Kidney (tissue), 14 donors: Measurements from ENCODE around the gene RNF175. TPM values are rescaled to one million over a fixed set of nuclear protein-coding genes. Genes with fewer than 3 reads are reported as not detected.

Experiments used
- DNase-seq, 5 donors: peaks; one replicate each; pipeline ENCODE4 v3.0.0-alpha.2; 2013 to 2020
- FAIRE-seq: peaks from 2 replicates; lab custom pipeline; 2012; peaks lifted over from hg19 to GRCh38; lab: Jason Lieb, UNC
- H3K27ac ChIP-seq, 2 donors: one replicate each; pipeline ENCODE4 v1.7.0; 2013; ENCODE audit warnings: low read depth in 2 of 2, low read length in 2 of 2, inconsistent platforms in 1 of 2
- H3K27me3 ChIP-seq: one replicate; pipeline ENCODE4 v1.7.1; 2013; ENCODE audit warnings: low read length, inconsistent platforms; ENCODE audit not compliant: control insufficient read depth, insufficient read depth
- H3K36me3 ChIP-seq, 3 donors: one replicate each; pipeline versions ENCODE4 v1.7.0 to v1.7.1; 2013; ENCODE audit warnings: low read length in 3 of 3, control low read depth in 1 of 3, inconsistent platforms in 1 of 3; ENCODE audit not compliant: insufficient read depth in 3 of 3, control insufficient read depth in 2 of 3
- H3K4me1 ChIP-seq, 3 donors: one replicate each; pipeline versions ENCODE4 v1.7.0 to v1.7.1; 2013; ENCODE audit warnings: low read length in 3 of 3, inconsistent platforms in 1 of 3, low read depth in 1 of 3; ENCODE audit not compliant: control insufficient read depth in 2 of 3, insufficient read depth in 2 of 3
- H3K4me3 ChIP-seq, 3 donors: one replicate each; pipeline versions ENCODE4 v1.7.0 to v1.8.1; 2013; ENCODE audit warnings: low read length in 3 of 3, control low read depth in 1 of 3, inconsistent platforms in 1 of 3
- H3K9ac ChIP-seq, 3 donors: one replicate each; pipeline versions ENCODE4 v1.7.0 to v1.7.1; 2013; ENCODE audit warnings: low read length in 3 of 3, control low read depth in 1 of 3, inconsistent platforms in 1 of 3
- H3K9me3 ChIP-seq, 3 donors: one replicate each; pipeline versions ENCODE4 v1.7.0 to v1.7.1; 2013; ENCODE audit warnings: low read length in 3 of 3, control low read depth in 1 of 3, inconsistent platforms in 1 of 3; ENCODE audit not compliant: control insufficient read depth in 2 of 3, insufficient read depth in 1 of 3
- intact Hi-C: fragments of 100-400 bp; cut with DNase I; formaldehyde crosslinking; loops from one replicate; pipeline ENCODE4 v1.11.1; 2022
- polyA plus RNA-seq: library from polyadenylated mRNA; stranded (reverse); fragments of 350-450 nt; fragmentation: Illumina TruSeq; extraction: RNeasy Lipid Tissue Mini Kit (QIAGEN cat#74804); gene quantifications from one replicate; pipeline ENCODE4 v1.2.3, GENCODE V29; 2014; ENCODE audit warnings: low read depth, low replicate concordance; ENCODE audit not compliant: insufficient read depth
- total RNA-seq: library from RNA; stranded (reverse); fragmentation: NEBNext Ultra II Directional; extraction: Animal tissue kit (Norgen Biotek cat#: 25700); gene quantifications from one replicate; pipeline ENCODE4 v1.2.1, GENCODE V29; 2021
- TF ChIP-seq, protein P1 (sequence below): IDR thresholded peaks from 3 replicates; pipeline ENCODE4 v1.5.1; 2012; ENCODE audit warnings: mild to moderate bottlenecking, moderate library complexity, borderline replicate concordance; ENCODE audit not compliant: insufficient read depth; ENCODE audit errors: extremely low read depth
- donor health status: control.
- donor health status: control.
- donor health status: control.
- donor health status: control.
- donor health status: control.
- donor health status: DM: yes; HTN: yes; CAD: no.
- donor health status: Normal renal cell carcinoma (clear cell type).

The RNF175 gene
- total and polyA plus RNA-seq, 2 donors from 2014 or later: 0.25 TPM; not detected in 1

DNA sequence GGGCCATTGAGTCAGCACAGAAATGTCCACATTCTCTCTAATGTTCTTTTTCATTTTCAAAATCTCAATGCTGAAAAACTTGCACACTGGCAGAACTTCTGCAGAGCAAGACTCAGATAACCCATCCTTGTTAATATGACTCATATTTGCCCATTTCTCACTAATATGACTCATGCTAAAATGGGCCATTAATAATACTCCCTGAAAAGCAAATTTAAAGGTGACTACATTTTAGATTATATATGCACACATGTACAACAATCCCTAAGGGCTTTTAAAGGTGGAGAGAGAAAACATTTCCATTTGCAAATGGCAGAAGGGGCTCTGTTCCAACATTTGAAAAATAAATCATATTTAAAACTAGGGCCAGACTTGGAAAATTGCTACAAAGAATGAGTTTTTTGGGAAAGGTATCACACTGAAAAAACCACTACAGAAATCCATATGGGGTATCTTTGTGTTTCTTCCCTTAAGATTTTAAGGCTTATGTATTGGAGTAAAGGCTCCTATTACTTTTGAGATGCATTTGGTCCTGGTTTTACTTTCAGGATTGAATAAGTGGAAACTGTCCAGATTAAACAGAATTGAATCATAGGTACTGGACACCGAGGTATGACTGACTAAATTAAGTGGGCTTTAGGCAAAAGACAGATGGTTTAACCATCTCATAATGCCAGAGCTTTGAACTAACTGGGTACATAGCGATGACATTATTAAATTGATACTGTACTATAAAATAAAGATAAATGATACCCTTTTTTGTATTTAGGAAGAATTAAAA is 45.8 kb downstream of the RNF175 start:
- no peak overlapping the region for H3K4me3 ChIP-seq
- no peak overlapping the region for H3K27ac ChIP-seq
- FAIRE-seq: no peak
- H3K4me1 ChIP-seq: no peaks in the 10 kb centered on the region
- H3K9ac ChIP-seq: no peak overlapping the region
- no peaks in the 10 kb centered on the region for H3K9me3 ChIP-seq
- DNase-seq: no peak
- intact Hi-C loops: no loop called here
- TF ChIP-seq, protein P1, sequence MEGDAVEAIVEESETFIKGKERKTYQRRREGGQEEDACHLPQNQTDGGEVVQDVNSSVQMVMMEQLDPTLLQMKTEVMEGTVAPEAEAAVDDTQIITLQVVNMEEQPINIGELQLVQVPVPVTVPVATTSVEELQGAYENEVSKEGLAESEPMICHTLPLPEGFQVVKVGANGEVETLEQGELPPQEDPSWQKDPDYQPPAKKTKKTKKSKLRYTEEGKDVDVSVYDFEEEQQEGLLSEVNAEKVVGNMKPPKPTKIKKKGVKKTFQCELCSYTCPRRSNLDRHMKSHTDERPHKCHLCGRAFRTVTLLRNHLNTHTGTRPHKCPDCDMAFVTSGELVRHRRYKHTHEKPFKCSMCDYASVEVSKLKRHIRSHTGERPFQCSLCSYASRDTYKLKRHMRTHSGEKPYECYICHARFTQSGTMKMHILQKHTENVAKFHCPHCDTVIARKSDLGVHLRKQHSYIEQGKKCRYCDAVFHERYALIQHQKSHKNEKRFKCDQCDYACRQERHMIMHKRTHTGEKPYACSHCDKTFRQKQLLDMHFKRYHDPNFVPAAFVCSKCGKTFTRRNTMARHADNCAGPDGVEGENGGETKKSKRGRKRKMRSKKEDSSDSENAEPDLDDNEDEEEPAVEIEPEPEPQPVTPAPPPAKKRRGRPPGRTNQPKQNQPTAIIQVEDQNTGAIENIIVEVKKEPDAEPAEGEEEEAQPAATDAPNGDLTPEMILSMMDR: no peak
- no peaks in the 10 kb centered on the region for H3K27me3 ChIP-seq
- H3K36me3 ChIP-seq: no peaks in the 10 kb centered on the region

DNA sequence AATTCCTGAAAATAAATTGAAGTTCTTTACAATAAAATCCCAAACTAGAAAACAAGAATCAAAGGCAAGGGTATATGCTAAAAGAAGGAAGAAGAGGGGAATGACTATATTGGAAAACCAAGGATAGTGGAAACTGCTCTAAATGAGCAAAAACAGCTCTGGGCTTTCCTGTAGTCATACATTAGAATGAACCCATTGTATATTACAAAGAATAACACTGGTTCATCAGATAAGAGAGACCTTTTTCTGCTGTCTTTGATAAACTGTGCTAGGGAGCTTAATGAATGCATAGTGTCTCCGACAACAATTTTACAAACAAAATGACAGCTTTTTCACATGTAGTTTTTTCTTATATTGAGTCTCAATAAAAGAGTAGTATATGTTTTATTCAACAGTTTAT is 49.1 kb downstream of the RNF175 start:
- intact Hi-C loops: no loop called here
- DNase-seq (no peak), FAIRE-seq (no peak)
- no peaks in the 10 kb centered on the region for H3K9me3 ChIP-seq
- no peak overlapping the region for H3K4me3 ChIP-seq
- no peak overlapping the region for H3K27ac ChIP-seq
- H3K4me1 ChIP-seq: no peaks in the 10 kb centered on the region
- TF ChIP-seq, protein P1: no peak
- H3K9ac ChIP-seq: no peak overlapping the region
- no peaks in the 10 kb centered on the region for H3K27me3 ChIP-seq
- H3K36me3 ChIP-seq: no peaks in the 10 kb centered on the region

DNA sequence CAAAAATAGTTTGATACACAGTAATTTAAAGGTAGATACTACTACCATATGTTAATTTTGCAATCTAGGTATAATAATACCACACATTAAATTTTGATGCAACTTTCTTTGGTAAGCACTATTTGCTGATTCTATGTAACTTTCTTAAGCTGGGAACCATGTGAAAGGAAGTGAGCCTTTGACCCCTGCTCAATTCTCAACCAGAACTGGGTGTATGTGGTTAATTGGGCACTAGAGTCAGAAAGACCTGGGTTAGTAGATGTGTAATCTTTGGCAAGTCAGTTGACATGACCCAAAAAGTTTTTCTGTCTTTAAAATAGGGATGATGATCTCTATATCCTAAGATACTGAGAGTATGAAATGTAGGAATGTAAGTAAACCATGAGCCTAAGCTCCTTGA is 53.3 kb downstream of the RNF175 start:
- Histone ChIP-seq H3K36me3 (no peaks in the 10 kb centered on the region), H3K9ac (no peak overlapping the region), H3K9me3 (no peaks in the 10 kb centered on the region), H3K27ac (no peak overlapping the region), H3K4me1 (no peaks in the 10 kb centered on the region), H3K27me3 (no peaks in the 10 kb centered on the region), H3K4me3 (no peak overlapping the region)
- DNase-seq (no peak), FAIRE-seq (no peak)
- intact Hi-C loops: no loop called here
- TF ChIP-seq, protein P1: no peak
